ENCODE measurements around the gene ST3GAL3. TPM values are rescaled to one million over a fixed set of nuclear protein-coding genes. Genes with fewer than 3 reads are reported as not detected.

ST3GAL3 gene
- total RNA-seq, 1 donor from 2014 or later: 20.5 TPM

- no peak for DNase-seq
- Histone ChIP-seq H3K9me3 (no peaks in the 10 kb centered on the region), H3K4me3 (no peak overlapping the region), H3K36me3 (no peaks in the 10 kb centered on the region), H3K27ac (no peak overlapping the region), H3K27me3 (no peaks in the 10 kb centered on the region), H3K4me1 (peaks cover 15% of the 10 kb centered on the region)
- intact Hi-C loops (cut with DNase I): no loop called here
- TF ChIP-seq CTCF (IDR thresholded peaks at IDR 0.05): no peak
- no peak for ATAC-seq
These were observed 144.4 kb downstream of the ST3GAL3 start for GRCh38 chr1:43851561-43852338.

GRCh38 chr1:43853161-43853921, 146.0 kb downstream of the ST3GAL3 start:
- no peaks in the 10 kb centered on the region for H3K27me3 ChIP-seq
- H3K36me3 ChIP-seq: no peaks in the 10 kb centered on the region
- peaks cover 15% of the 10 kb centered on the region for H3K4me1 ChIP-seq
- TF ChIP-seq CTCF (IDR thresholded peaks at IDR 0.05): no peak
- H3K9me3 ChIP-seq: no peaks in the 10 kb centered on the region
- peak; percentile 66 for ATAC-seq
- H3K4me3 ChIP-seq: no peak overlapping the region
- DNase-seq: peak; percentile 79
- intact Hi-C loops (cut with DNase I): no loop called here
- H3K27ac ChIP-seq: no peak overlapping the region

- Histone ChIP-seq H3K9me3 (no peaks in the 10 kb centered on the region), H3K27me3 (no peaks in the 10 kb centered on the region), H3K36me3 (no peaks in the 10 kb centered on the region), H3K4me1 (peaks cover 15% of the 10 kb centered on the region), H3K4me3 (no peak overlapping the region), H3K27ac (no peak overlapping the region)
- ATAC-seq (no peak), DNase-seq (no peak)
- no peak for TF ChIP-seq CTCF (IDR thresholded peaks at IDR 0.05)
- intact Hi-C loops (cut with DNase I): no loop called here
These were observed 147.1 kb downstream of the ST3GAL3 start for GRCh38 chr1:43854473-43854872.

- DNase-seq (no peak), ATAC-seq (no peak)
- Histone ChIP-seq H3K4me3 (no peak overlapping the region), H3K27me3 (no peaks in the 10 kb centered on the region), H3K9me3 (no peaks in the 10 kb centered on the region), H3K4me1 (peaks cover 15% of the 10 kb centered on the region), H3K27ac (no peak overlapping the region), H3K36me3 (no peaks in the 10 kb centered on the region)
- intact Hi-C loops (cut with DNase I): no loop called here
- TF ChIP-seq CTCF (IDR thresholded peaks at IDR 0.05): no peak
These were observed 148.9 kb downstream of the ST3GAL3 start for GRCh38 chr1:43856188-43856587.

GRCh38 chr1:43857163-43857562, 149.8 kb downstream of the ST3GAL3 start:
- no peaks in the 10 kb centered on the region for H3K27me3 ChIP-seq
- DNase-seq (no peak), ATAC-seq (no peak)
- no peak overlapping the region for H3K4me3 ChIP-seq
- no peak for TF ChIP-seq CTCF (IDR thresholded peaks at IDR 0.05)
- peaks cover 15% of the 10 kb centered on the region for H3K4me1 ChIP-seq
- no peak overlapping the region for H3K27ac ChIP-seq
- no peaks in the 10 kb centered on the region for H3K36me3 ChIP-seq
- H3K9me3 ChIP-seq: no peaks in the 10 kb centered on the region
- intact Hi-C loops (cut with DNase I): no loop called here

Data from upper lobe of right lung (tissue), 1 donor.